ENCODE results near the gene CDKAL1.
"Not testable (repeated sequence)": the region's sequence is repeated elsewhere in the genome, so short reads cannot be mapped to it uniquely, and the experiment has no call there.

Gene CDKAL1

DNA sequence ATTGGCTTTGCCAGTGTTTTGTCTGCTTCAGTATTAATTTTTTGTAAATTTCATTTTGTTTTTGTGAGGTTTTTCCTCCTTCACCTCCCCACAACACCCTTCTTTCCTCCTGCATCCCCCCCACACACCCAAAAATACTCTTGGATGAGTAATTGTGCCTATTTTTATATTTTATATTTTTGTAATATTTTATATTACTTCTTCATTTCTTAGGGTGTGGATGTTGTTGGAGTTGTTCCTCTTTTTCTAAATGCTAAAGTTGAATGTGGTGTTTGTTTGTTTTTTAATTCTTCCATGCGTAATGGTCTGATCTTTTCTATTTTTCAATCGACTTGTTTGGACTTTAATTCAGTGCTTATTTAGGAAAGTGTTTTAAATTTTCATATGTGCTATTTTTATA lies 638.8 kb downstream of the CDKAL1 start:
- no peak for DNase-seq (ENCODE audit: low read depth in 2 of 2)

GRCh38 chr6:21173678-21174077 lies 639.4 kb downstream of the CDKAL1 start:
- DNase-seq (ENCODE audit: low read depth in 2 of 2), result no peak

DNA sequence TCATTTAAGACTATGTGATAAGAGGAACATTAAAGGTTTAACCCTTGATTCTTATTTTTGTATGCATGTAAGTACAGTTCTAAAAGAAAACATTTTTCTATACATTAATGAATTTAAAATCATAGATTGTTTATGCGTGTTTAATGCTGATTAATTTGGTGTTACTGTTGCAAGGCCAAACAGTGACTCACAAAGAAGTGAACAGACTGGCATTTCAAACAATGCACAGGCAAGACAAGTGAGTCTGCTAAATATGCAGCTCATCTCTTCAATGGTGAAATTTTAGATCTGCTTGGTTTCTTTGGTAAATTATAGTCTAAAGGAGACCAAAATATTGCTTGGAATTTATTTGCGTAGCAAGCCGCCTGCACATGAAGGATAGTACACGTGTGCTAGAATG lies 641.9 kb downstream of the CDKAL1 start:
- no peak for DNase-seq (ENCODE audit: low read depth in 2 of 2)

DNA sequence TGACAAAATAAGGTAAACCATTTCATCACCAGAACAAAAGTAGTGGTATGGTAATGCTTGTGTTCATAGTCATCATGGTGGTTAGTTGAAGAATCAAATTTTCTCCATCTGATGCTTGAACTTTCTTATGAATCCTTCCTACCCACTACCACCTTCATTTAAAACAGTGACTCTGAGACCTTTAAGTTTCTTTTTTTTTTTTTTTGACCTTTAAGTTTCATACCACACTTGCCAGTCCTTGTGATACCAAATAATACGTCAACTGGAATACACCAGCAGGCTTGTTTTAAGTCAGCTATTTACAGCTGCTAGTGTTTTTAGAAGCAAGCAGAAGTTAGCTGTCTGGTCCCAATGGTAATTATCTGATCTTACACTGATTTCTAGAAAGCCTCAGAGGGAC lies 645.9 kb downstream of the CDKAL1 start:
- DNase-seq (ENCODE audit: low read depth in 2 of 2), result no peak

DNA sequence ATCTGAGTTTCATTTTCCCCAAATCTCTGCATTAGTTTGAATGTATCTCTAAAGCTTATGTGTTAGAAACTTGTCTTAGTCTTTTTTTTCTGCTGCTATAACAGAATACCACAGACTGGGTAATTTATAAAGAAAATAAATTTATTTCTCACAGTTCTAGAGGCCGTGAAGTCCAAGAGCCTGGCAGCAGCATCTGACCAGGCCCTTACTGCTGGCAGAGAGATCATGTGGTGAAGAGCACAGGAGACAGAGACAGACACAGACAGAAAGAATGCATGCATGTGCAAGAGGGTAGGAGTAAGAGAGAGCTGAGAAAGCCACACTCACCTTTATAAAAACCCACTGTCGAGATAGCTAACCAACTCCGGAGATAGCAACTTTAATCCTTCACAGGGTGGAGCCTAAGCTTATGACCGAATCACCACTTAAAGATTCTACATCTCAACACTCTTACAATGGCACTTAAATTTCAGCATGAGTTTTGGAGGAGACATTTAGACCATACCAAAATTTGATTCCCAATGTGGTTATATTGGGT lies 646.6 kb downstream of the CDKAL1 start:
- DNase-seq (ENCODE audit: low read depth in 2 of 2), result no peak

DNA sequence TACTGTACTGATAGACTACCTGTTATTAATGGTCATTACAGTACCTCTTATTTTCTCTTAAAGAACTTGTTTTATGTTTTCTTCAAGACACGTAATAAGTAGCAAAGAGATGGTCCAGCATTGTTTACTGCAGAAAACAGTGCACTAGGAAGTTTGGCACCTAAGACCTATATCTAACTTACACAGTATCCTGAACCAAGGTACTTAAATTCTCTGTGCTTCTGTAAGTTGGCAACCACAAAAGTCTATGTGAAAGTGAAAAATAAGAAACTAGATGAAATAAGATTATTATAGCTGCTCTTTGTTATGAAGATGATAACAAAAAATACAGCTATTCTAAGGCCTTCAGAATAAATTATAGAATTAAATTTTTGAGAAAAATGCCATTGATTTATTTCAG lies 647.6 kb downstream of the CDKAL1 start:
- no peak for DNase-seq (ENCODE audit: low read depth in 2 of 2)

DNA sequence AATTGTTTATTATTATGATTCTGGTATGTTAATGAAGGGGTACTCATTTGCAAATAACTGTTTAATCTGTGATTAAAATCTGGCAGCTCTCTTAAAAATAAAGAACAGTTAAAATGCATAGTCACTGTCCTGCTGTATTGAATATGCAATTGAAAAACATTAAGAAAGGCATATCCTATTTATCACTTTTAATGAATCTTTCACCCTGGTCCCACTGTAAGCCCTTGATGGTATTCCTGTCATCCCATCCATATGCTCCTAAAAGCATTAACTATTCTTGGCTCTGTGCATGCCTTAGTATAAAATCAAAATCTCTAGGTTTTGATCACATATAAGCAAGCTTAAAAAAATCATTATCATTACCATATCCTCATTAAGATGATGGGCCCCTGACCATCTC lies 648.3 kb downstream of the CDKAL1 start:
- no peak for DNase-seq (ENCODE audit: low read depth in 2 of 2)

GRCh38 chr6:21185861-21186478 lies 651.7 kb downstream of the CDKAL1 start:
- DNase-seq (ENCODE audit: low read depth in 2 of 2), result no peak

- no peak for DNase-seq (ENCODE audit: low read depth in 2 of 2)
These were observed 652.3 kb downstream of the CDKAL1 start for GRCh38 chr6:21186479-21187055.

DNA sequence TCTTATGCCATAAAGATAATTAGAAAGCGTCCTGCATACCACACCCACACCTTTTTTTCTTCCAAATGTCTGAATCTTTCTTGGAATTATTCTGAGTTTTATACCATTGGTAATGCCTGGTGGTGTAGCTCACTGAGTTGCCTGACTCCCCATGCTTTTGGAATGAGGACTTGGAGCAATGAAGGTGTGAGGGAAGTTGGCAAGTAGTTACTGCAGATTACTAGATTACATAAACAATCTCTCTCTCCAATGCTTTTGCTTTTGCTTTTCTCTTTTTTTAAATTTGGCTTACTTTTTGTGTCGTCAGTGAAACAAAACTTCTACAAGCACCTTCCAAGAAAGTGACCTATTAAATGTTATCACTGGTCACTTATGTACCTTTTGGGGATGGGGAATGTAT lies 653.2 kb downstream of the CDKAL1 start:
- DNase-seq (ENCODE audit: low read depth in 2 of 2), result no peak

DNA sequence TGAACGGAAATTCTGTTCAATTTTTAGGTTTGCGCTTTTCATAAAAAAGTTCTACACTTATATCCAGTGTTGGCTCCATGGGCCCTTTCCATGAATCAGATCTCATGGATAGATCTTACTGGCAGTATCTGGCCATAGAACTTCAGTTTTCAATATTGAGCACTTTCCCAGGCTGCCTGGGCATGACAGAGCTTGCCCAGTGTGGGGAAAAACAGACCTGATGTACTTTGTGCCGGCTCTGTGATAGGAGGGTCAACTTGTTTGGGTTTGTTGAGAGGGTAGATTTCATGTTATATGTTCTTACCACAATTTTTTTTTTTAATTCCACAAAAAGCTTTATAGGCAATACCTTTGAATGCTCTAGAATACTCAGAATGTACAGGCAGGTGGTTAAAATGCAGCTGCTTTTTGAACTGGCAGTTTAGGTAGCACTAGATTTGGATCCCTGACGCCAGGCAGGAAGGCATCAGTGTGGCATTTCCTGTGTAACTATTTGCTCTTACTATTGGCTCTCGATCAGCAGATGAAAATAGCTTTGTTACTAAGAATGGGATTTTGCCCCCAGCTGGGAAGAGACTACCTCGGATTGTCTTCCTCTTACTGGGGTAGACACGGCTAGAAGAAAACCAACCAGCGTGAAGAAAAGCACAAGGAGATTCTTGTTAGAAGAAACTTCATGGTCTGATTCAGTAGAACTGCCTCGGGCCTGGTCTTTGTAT lies 654.4 kb downstream of the CDKAL1 start:
- DNase-seq (ENCODE audit: low read depth in 2 of 2), result no peak

DNA sequence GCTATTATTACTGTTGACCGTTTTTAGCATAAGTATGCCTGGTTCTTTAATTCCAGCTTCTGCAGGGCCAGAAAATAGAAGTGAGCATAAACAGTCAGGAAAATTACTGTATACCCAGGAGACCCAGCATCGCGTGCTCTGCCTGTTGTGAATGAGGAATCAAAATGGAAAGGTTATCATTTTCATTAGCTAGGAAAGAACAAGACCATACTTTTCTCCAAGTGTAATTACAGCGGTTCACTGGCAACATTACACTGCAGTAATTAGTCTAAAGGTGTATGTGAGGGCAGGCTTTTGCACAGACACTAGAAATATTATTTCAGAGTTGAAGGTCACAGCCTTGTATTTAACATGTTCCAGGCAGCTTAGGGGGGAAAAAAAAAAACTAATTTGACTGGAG lies 655.5 kb downstream of the CDKAL1 start:
- no peak for DNase-seq (ENCODE audit: low read depth in 2 of 2)

DNA sequence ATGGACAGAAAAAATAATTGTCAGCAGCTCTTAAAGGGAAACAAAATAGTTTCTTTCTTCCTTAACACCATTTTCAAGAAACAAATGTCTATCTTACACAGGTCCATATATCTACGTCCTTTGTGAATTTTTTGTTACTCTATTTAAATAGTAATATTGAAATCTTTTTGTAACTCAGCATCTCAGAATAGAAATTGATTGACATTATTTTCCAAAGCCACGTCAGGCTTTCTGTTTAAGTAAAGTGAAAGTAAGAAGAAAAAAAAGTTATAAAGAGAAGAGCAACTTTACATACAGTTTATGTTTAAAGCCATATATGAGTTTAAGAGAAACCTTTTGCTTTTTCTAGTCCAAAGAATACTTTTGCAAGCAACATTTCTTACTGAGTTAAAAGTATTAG lies 656.4 kb downstream of the CDKAL1 start:
- DNase-seq (ENCODE audit: low read depth in 2 of 2), result no peak

- no peak for DNase-seq (ENCODE audit: low read depth in 2 of 2)
These were observed 659.7 kb downstream of the CDKAL1 start for GRCh38 chr6:21193790-21194475.

DNA sequence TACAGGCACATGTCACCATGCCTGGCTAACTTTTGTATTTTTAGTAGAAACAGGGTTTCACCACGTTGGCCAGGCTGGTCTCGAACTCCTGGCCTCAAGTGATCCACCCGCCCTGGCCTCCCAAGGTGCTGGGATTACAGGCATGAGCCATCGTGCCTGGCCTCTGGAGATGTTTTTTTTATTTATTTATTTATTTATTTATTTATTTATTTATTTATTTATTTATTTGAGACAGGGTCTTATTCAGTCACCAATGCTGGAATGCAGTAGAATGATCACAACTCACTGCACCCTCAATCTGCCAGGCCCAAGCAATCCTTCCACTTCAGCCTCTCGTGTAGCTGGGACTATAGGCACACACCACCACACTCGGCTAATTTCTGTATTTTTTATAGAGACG lies 661.0 kb downstream of the CDKAL1 start:
- not testable (repeated sequence) for DNase-seq (ENCODE audit: low read depth in 2 of 2)

GRCh38 chr6:21198032-21198640 lies 663.9 kb downstream of the CDKAL1 start:
- DNase-seq (ENCODE audit: low read depth in 2 of 2), result no peak

GRCh38 chr6:21199262-21199661 lies 665.0 kb downstream of the CDKAL1 start:
- no peak for DNase-seq (ENCODE audit: low read depth in 2 of 2)

DNA sequence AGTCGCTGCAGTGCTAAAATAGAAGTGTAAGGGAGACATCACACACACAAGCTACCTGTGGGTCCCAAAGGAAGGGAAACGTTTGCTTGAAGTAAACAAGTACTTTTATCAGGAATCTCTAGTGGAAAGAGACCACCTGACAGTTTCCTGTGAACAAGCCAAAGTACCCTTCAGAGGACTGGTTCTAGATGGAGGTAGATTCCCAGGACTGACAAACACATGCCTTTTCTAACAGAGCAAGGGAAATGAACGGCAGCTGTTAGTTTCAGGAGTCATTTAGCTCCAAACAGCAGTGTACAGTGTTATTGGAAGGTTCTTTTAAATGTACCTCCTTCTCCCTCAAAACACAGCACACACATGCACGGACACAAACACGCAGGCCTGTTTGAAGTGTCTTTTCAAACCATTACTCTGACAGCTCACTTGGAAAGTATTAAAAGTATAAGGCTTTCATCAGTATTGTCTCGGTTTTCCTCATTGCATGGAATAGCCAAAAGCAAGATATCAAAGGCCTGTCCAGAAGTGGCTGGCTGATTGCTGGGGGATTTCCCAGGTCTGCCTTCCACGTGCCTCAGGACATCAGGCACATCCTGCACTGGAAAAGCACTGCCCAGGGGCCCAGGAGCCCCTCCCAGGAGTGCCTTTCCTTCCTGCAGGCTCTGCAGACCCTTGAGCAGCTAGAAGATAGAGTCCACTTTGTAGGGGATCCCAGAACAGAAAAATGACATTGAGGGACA lies 666.0 kb downstream of the CDKAL1 start:
- DNase-seq (ENCODE audit: low read depth in 2 of 2), result no peak

DNA sequence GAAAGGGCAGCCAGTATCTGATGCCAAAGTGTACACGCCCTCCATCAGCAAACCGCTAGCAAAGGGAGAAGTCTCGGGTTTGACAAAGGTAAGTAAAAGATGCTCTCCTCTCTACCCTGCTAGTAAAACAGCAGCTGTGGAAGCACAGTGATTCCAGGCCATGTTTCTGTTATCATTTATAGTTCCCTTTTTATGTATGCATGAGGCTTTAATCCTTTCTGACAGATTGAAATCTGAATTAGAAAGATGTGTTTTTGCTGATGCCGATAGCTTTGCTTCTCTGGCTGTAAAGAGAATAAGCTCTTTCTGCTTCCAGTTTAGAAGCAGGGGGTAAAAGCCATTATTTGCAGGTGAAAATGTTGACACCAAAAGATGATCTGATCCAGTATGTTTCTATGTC lies 666.9 kb downstream of the CDKAL1 start:
- no peak for DNase-seq (ENCODE audit: low read depth in 2 of 2)

GRCh38 chr6:21201637-21202350 lies 667.5 kb downstream of the CDKAL1 start:
- no peak for DNase-seq (ENCODE audit: low read depth in 2 of 2)

GRCh38 chr6:21202521-21202920 lies 668.3 kb downstream of the CDKAL1 start:
- no peak for DNase-seq (ENCODE audit: low read depth in 2 of 2)
